ENCODE data around the gene DNAL1. TPM values are rescaled to one million over a fixed set of nuclear protein-coding genes. Genes with fewer than 3 reads are reported as not detected.

DNAL1 gene
- total and polyA plus RNA-seq, 9 of the 15 experiments (the other 6 are each of a cell fraction or from before 2014, with no cell fraction given), result 1.6 to 11.7 (median 4.8) TPM

DNA sequence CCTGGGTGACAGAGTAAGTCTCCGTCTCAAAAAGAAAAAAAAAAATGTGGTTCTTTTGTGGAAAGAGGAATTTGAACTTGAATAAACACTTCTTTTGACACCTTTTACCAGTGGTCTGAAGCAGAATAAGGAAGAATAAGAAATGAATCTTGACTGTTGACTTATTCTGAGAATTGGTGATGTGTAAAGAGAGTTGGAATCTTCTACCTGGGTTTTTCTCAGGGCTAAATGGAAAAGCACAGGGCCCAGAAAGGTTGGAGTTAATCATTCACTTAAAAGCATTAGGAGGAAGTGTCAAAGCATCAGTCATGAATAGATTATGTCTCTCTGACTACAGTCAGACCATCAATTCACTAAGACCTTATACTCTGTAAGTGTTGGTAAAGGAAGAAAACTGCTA is 55.5 kb downstream of the DNAL1 start:
- DNase-seq (ENCODE audit: extremely low read depth in 1 of 4, low spot score in 3 of 4), result no peak
- Histone ChIP-seq H3K27ac (ENCODE audit: extremely low read depth, low read depth, low read length) (no peak overlapping the region), H3K4me2 (ENCODE audit: insufficient read depth, low read length) (no peak overlapping the region), H2AFZ (ENCODE audit: low read depth, low read length) (no peak overlapping the region), H4K20me1 (replicated peaks; ENCODE audit: control insufficient read depth, insufficient read depth, low read length) (no peaks in the 10 kb centered on the region), H3K9ac (ENCODE audit: insufficient read depth in 1 of 2, low read depth in 2 of 2, low read length in 2 of 2) (no peak overlapping the region), H3K4me1 (replicated peaks in 1 of 2; ENCODE audit: control insufficient read depth in 2 of 2, insufficient read depth in 2 of 2, low read length in 2 of 2) (peaks cover 0 to 6% of the 10 kb centered on the region in 2 experiments; a peak in 2 of 5 replicates), H3K27me3 (ENCODE audit: control insufficient read depth in 2 of 2, insufficient read depth in 2 of 2, low read length in 2 of 2) (no peaks in the 10 kb centered on the region), H3K79me2 (ENCODE audit: control insufficient read depth, insufficient read depth, low read length) (no peaks in the 10 kb centered on the region), H3K9me3 (replicated peaks; ENCODE audit: control insufficient read depth, insufficient read depth, low read depth, low read length) (no peaks in the 10 kb centered on the region), H3K36me3 (ENCODE audit: control insufficient read depth, insufficient read depth, low read length) (no peaks in the 10 kb centered on the region), H3K4me3 (no peak overlapping the region), H3K9me1 (ENCODE audit: control insufficient read depth, insufficient read depth, low read length) (no peaks in the 10 kb centered on the region)
- no peak for ATAC-seq
- in situ Hi-C loops (cut with MboI) (no loop called here), intact Hi-C loops (cut with micrococcal nuclease) (no loop called here)
- ChIA-PET CTCF (ENCODE audit: low intra/inter-chr PET ratio) (interaction anchor here (0.6 kb wide), 1 partner anchor 14 kb away, joined by 3 read pairs; no protein-coding TSS in a partner anchor), POLR2A (no interaction called here)
- 67% methylated on average over 1 of the region's 1 CpG for WGBS (ENCODE audit: insufficient coverage, low coverage, missing lambda C conversion rate)
- BruUV-seq (replicated peaks), result no TSS peak
- FAIRE-seq, result no peak
- TF ChIP-seq ZNF224 (CRISPR knock-in tag; IDR thresholded peaks at IDR 0.05) (no peak), EGR1 (conservative IDR thresholded peaks at IDR 0.05) (no peak), KLF13 (tag; IDR thresholded peaks at IDR 0.05; ENCODE audit: borderline replicate concordance, low read depth) (no peak), POLR2AphosphoS2 (IDR thresholded peaks at IDR 0.05; ENCODE audit: low read length) (no peak), FOSL1 (tag; conservative IDR thresholded peaks at IDR 0.05) (no peak), SNIP1 (IDR thresholded peaks at IDR 0.05; ENCODE audit: low read depth) (no peak), SMARCB1 (IDR thresholded peaks at IDR 0.05; ENCODE audit: insufficient read length, low read depth) (no peak), BCL6 (CRISPR knock-in tag; IDR thresholded peaks at IDR 0.05) (no peak), ZBTB40 (IDR thresholded peaks at IDR 0.05) (no peak), ZBTB40 (CRISPR knock-in tag; IDR thresholded peaks at IDR 0.05) (no peak), NFXL1 (CRISPR knock-in tag; IDR thresholded peaks at IDR 0.05) (no peak)
- TF ChIP-seq, protein P1, sequence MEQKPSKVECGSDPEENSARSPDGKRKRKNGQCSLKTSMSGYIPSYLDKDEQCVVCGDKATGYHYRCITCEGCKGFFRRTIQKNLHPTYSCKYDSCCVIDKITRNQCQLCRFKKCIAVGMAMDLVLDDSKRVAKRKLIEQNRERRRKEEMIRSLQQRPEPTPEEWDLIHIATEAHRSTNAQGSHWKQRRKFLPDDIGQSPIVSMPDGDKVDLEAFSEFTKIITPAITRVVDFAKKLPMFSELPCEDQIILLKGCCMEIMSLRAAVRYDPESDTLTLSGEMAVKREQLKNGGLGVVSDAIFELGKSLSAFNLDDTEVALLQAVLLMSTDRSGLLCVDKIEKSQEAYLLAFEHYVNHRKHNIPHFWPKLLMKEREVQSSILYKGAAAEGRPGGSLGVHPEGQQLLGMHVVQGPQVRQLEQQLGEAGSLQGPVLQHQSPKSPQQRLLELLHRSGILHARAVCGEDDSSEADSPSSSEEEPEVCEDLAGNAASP (IDR thresholded peaks at IDR 0.05), result no peak
- TF ChIP-seq, protein P2, sequence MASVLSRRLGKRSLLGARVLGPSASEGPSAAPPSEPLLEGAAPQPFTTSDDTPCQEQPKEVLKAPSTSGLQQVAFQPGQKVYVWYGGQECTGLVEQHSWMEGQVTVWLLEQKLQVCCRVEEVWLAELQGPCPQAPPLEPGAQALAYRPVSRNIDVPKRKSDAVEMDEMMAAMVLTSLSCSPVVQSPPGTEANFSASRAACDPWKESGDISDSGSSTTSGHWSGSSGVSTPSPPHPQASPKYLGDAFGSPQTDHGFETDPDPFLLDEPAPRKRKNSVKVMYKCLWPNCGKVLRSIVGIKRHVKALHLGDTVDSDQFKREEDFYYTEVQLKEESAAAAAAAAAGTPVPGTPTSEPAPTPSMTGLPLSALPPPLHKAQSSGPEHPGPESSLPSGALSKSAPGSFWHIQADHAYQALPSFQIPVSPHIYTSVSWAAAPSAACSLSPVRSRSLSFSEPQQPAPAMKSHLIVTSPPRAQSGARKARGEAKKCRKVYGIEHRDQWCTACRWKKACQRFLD (CRISPR knock-in tag; IDR thresholded peaks at IDR 0.05), result no peak

Measured in K562 (cell line).